Adrenal gland (tissue), 5 donors: ENCODE measurements around the gene LRRC74A.

Experiments
- CTCF ChIP-seq, 6 experiments: fragments of 450-650 bp in 4 of 6; fragments of 200-600 bp in 2 of 6; sonication (generic) in 1 of 6; IDR thresholded peaks; 1 replicate in 5 of 6; 2 replicates in 1 of 6; pipeline versions ENCODE4 v1.5.1 to v1.8.0; 2016 to 2021; ENCODE audit warnings: antibody characterized with exemption in 6 of 6, mild to moderate bottlenecking in 2 of 6, moderate library complexity in 1 of 6
- POLR2A ChIP-seq, 2 donors: fragments of 450-650 bp; IDR thresholded peaks; one replicate each; pipeline ENCODE4 v1.6.1; 2017; ENCODE audit warnings: antibody characterized with exemption in 2 of 2, mild to moderate bottlenecking in 2 of 2, moderate library complexity in 1 of 2
- donor health status: DM: no; HTN: no; CAD: no.

- TF ChIP-seq CTCF (IDR thresholded peaks at IDR 0.05) (no peak), POLR2A (IDR thresholded peaks at IDR 0.05) (no peak)
These were observed 61.0 kb downstream of the LRRC74A start for GRCh38 chr14:76887191-76887590.
